HFFc6 (cell line): Measurements from ENCODE around the gene ABHD15. TPM values are rescaled to one million over a fixed set of nuclear protein-coding genes. Genes with fewer than 3 reads are reported as not detected.
A peak's percentile ranks its signal among the peaks of the same experiment; 100 is the strongest.

Experiments used
- DNase-seq: peaks from one replicate; pipeline ENCODE4 v3.0.0-alpha.2; 2018
- H3K27ac Mint-ChIP-seq: 2 replicates; pipeline ENCODE4 v1.8.0; 2020; ENCODE audit warnings: mild to moderate bottlenecking, mixed read lengths
- H3K27me3 Mint-ChIP-seq: 2 replicates; pipeline ENCODE4 v1.8.0; 2021; ENCODE audit warnings: mild to moderate bottlenecking, moderate library complexity, mixed read lengths; ENCODE audit not compliant: insufficient read depth
- H3K36me3 Mint-ChIP-seq: 2 replicates; pipeline ENCODE4 v1.8.0; 2021; ENCODE audit warnings: low read depth, mixed read lengths
- H3K4me1 Mint-ChIP-seq: 2 replicates; pipeline ENCODE4 v1.8.0; 2020; ENCODE audit warnings: low read depth, mixed read lengths
- H3K4me3 Mint-ChIP-seq: 2 replicates; pipeline ENCODE4 v1.8.0; 2020; ENCODE audit warnings: mild to moderate bottlenecking, moderate library complexity, mixed read lengths
- H3K9me3 Mint-ChIP-seq: 2 replicates; pipeline ENCODE4 v1.8.0; 2020; ENCODE audit warnings: mild to moderate bottlenecking, mixed read lengths
- CTCF ChIP-seq: fragments of 200-600 bp; sonication (generic); IDR thresholded peaks from 2 replicates; pipeline ENCODE4 v1.5.0; 2021; ENCODE audit warnings: antibody characterized with exemption, mild to moderate bottlenecking
- total RNA-seq, 6 experiments: library from RNA; stranded (reverse); fragmentation: NEBNext Ultra II Directional; extraction: Animal tissue kit (Norgen Biotek cat#: 25700); gene quantifications; 2 replicates in 1 of 6; 3 replicates in 5 of 6; pipeline ENCODE4 v1.2.3, GENCODE V29; 2021

Gene ABHD15
- total RNA-seq, 6 experiments from 2014 or later = 6.4 to 9.8 (median 7.0) TPM

GRCh38 chr17:29524692-29525091 is 42.1 kb downstream of the ABHD15 start:
- peaks cover 7% of the 10 kb centered on the region; the same call in 1 of the 2 replicates for H3K4me1 Mint-ChIP-seq
- no peaks in the 10 kb centered on the region for H3K9me3 Mint-ChIP-seq
- H3K27ac Mint-ChIP-seq = no peak overlapping the region
- TF ChIP-seq CTCF = no peak
- H3K4me3 Mint-ChIP-seq = no peak overlapping the region
- DNase-seq = no peak
- H3K36me3 Mint-ChIP-seq = peaks cover 18% of the 10 kb centered on the region
- H3K27me3 Mint-ChIP-seq = peaks cover 1% of the 10 kb centered on the region; the same call in 1 of the 2 replicates

- H3K27ac Mint-ChIP-seq = no peak overlapping the region
- no peaks in the 10 kb centered on the region for H3K4me1 Mint-ChIP-seq
- H3K27me3 Mint-ChIP-seq = no peaks in the 10 kb centered on the region; the same call in 1 of the 2 replicates
- H3K36me3 Mint-ChIP-seq = peaks cover 24% of the 10 kb centered on the region
- TF ChIP-seq CTCF = no peak
- no peaks in the 10 kb centered on the region for H3K9me3 Mint-ChIP-seq
- no peak overlapping the region for H3K4me3 Mint-ChIP-seq
- no peak for DNase-seq
These were observed 48.5 kb downstream of the ABHD15 start for GRCh38 chr17:29518359-29518758.

GRCh38 chr17:29514792-29515191 is 52.0 kb downstream of the ABHD15 start:
- Mint-ChIP-seq H3K9me3 (no peaks in the 10 kb centered on the region), H3K4me3 (no peak overlapping the region), H3K27me3 (peaks cover 1% of the 10 kb centered on the region; the same call in 1 of the 2 replicates), H3K27ac (no peak overlapping the region), H3K4me1 (peaks cover 9% of the 10 kb centered on the region), H3K36me3 (peaks cover 17% of the 10 kb centered on the region)
- TF ChIP-seq CTCF = no peak
- no peak for DNase-seq

GRCh38 chr17:29510953-29511352 is 55.9 kb downstream of the ABHD15 start:
- Mint-ChIP-seq H3K27ac (peak overlapping the region; percentile 53; the same call in 1 of the 2 replicates), H3K4me1 (peaks cover 9% of the 10 kb centered on the region), H3K27me3 (peaks cover 1% of the 10 kb centered on the region; the same call in 1 of the 2 replicates), H3K4me3 (no peak overlapping the region), H3K9me3 (no peaks in the 10 kb centered on the region), H3K36me3 (peaks cover 13% of the 10 kb centered on the region; the same call in 1 of the 2 replicates)
- DNase-seq = no peak
- no peak for TF ChIP-seq CTCF

Other genes starting within 250 kb of the ABHD15 start
- 10 to 100 TPM; 72.0 to 82.6 (median 75.1) TPM for gene TAOK1, start 176.7 kb downstream of the ABHD15 start, total RNA-seq
- 10 to 100 TPM; 31.3 to 36.6 (median 35.3) TPM for gene TP53I13, start 1.7 kb upstream of the ABHD15 start, total RNA-seq
- gene GIT1, start 22.6 kb upstream of the ABHD15 start, total RNA-seq = 10 to 100 TPM; 24.1 to 29.7 (median 28.7) TPM
- 1 to 10 TPM; 1.9 to 4.3 (median 3.0) TPM for gene ANKRD13B, start 26.1 kb upstream of the ABHD15 start, total RNA-seq
- 1 to 10 TPM; 4.6 to 6.1 (median 5.4) TPM for gene CORO6, start 55.9 kb upstream of the ABHD15 start, total RNA-seq